Heart left ventricle (tissue), 13 donors: ENCODE measurements around the gene WDR47.
"Not testable (repeated sequence)": the region's sequence is repeated elsewhere in the genome, so short reads cannot be mapped to it uniquely, and the experiment has no call there.

Experiments used
- CTCF ChIP-seq, 12 donors: fragments of 200-600 bp; sonication (generic) in 4 of 12; IDR thresholded peaks; one replicate each; pipeline versions ENCODE4 v1.5.0 to v1.8.0; 2018 to 2022; ENCODE audit warnings: antibody characterized with exemption in 12 of 12, mild to moderate bottlenecking in 5 of 12
- POLR2A ChIP-seq, 2 donors: fragments of 450-650 bp; IDR thresholded peaks; one replicate each; pipeline ENCODE4 v1.6.1; 2017; ENCODE audit warnings: antibody characterized with exemption in 2 of 2, mild to moderate bottlenecking in 2 of 2, moderate library complexity in 2 of 2
- donor health status: ischemic (EF 13 %, LVEDD 7.1; RV severe dilation, severe dysfunction).
- donor health status: DM: no; HTN: yes; CAD: no.
- donor health status: DM: no; HTN: no; CAD: no.
- donor health status: ischemic (EF 25% LVEDD 6.9; RV normal size, moderate dysfunction).
- donor health status: ischemic (EF 25% LVEDD 5.7; RV mildly dilated, moderate dysfunction).
- donor health status: ischemic (EF 35%, LVEDD 5.7; RV mildly dilated, moderate dysfunction).
- donor health status: nonischemic (EF 11% LVEDD 7.7; RV severe dilation, severe dysfunction).
- donor health status: DM: yes; HTN: yes; CAD: no.
- donor health status: PGD.
- donor health status: ischemic (EF 29% LVEDD 5.4; RV normal size, mild dysfunction).
- donor health status: nonischemic (EF 23%, LVEDD 6.1; RV moderate dilation, normal function).

DNA sequence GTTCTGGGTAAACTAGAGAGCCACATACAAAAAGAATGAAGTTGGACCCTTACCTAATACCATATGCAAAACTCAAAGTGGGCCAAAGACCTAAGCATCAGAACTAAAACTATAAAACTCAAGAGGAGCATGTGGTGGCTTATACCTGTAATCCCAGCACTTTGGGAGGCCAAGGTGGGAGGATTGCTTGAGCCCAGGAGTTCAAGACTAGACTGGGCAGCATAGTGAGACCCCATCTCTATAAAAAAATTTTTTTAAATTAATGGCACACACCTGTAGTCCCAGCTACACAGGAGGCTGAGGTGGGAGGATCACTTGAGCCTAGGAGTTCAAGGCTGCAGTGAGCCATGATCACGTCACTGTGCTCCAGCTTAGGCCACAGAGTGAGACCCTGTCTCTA lies 114.3 kb downstream of the WDR47 start:
- not testable (repeated sequence) for TF ChIP-seq CTCF, POLR2A (IDR thresholded peaks at IDR 0.05)
